ENCODE results near the gene ICAM4. TPM values are rescaled to one million over a fixed set of nuclear protein-coding genes. Genes with fewer than 3 reads are reported as not detected.

Gene ICAM4
- total and polyA plus RNA-seq, 2 of the 13 experiments (the other 11 are each of a cell fraction or from before 2014, with no cell fraction given) = 2.9 to 4.0 TPM

DNA sequence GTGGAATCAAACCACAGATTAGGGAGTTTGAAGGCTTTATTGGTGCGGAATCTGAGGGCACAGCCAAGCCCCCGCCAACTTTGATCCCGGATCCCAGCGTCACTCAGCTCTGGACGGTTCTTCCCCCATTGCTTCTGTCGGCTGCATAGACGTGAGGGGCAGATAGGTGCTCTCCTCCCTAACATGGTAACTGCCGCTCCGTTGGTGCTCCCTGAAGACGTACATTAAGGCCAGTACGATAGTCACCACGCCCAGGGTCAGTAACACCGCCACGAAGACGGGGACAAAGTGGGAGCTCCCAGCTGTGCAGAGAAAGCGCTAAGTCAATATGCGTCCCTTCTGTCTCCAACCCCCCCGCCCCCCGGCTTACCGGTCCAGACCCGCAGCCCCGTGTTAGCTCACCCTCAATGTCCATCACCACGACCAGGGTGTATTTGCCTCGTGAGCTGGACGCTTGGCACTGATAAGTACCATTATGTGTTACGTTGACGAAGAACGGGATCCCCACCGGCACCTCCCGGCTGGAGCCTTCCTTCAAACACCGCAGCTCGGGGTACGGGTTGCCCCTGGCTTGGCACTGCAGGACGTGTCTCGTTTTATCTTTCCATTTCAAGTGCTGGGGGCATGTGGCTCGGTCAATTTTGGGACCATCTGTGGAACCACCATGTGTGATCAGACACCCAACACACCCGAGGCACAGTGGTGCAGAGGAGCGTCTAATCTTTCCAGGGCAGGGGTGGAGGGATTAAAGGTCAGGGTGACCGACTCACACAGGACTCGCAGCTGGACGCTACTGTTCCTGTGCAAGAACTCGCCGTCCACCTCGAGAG is 47.2 kb downstream of the ICAM4 start (continued):
- TF ChIP-seq, protein P1, sequence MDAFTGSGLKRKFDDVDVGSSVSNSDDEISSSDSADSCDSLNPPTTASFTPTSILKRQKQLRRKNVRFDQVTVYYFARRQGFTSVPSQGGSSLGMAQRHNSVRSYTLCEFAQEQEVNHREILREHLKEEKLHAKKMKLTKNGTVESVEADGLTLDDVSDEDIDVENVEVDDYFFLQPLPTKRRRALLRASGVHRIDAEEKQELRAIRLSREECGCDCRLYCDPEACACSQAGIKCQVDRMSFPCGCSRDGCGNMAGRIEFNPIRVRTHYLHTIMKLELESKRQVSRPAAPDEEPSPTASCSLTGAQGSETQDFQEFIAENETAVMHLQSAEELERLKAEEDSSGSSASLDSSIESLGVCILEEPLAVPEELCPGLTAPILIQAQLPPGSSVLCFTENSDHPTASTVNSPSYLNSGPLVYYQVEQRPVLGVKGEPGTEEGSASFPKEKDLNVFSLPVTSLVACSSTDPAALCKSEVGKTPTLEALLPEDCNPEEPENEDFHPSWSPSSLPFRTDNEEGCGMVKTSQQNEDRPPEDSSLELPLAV (CRISPR knock-in tag; conservative IDR thresholded peaks at IDR 0.05; ENCODE audit: low read depth) = 0 out of 2 replicates have a peak, but pooled peaks have one; percentile 36
- TF ChIP-seq PPARG (CRISPR knock-in tag; conservative IDR thresholded peaks at IDR 0.05) = peak; percentile 68
- 0 out of 2 replicates have a peak, but pooled peaks have one; percentile 3 for TF ChIP-seq ZFP90 (CRISPR knock-in tag; IDR thresholded peaks at IDR 0.05; ENCODE audit: borderline replicate concordance)
- TF ChIP-seq ZNF296 (CRISPR knock-in tag; conservative IDR thresholded peaks at IDR 0.05) = no peak
- TF ChIP-seq TSC22D2 (CRISPR knock-in tag; IDR thresholded peaks at IDR 0.05; ENCODE audit: borderline replicate concordance) = no peak
- 0 out of 2 replicates have a peak, but pooled peaks have one; percentile 26 for TF ChIP-seq ZNF569 (CRISPR knock-in tag; IDR thresholded peaks at IDR 0.05; ENCODE audit: borderline replicate concordance)
- no peak; the same call in 1 of the 2 replicates for TF ChIP-seq ZSCAN31 (CRISPR knock-in tag; IDR thresholded peaks at IDR 0.05; ENCODE audit: low read depth)
- 0 out of 4 replicates have a peak, but pooled peaks of 1 of the 2 experiments have one; percentile 21 for TF ChIP-seq NR2F1 (CRISPR knock-in tag; IDR thresholded peaks at IDR 0.05)
- 0 out of 2 replicates have a peak, but pooled peaks have one; percentile 4 for TF ChIP-seq GTF2F1 (IDR thresholded peaks at IDR 0.05; ENCODE audit: low read length)
- TF ChIP-seq ZMAT3 (CRISPR knock-in tag; conservative IDR thresholded peaks at IDR 0.05) = 0 out of 2 replicates have a peak, but pooled peaks have one; percentile 10
- no peak for TF ChIP-seq FOSL1 (CRISPR knock-in tag; IDR thresholded peaks at IDR 0.05; ENCODE audit: borderline replicate concordance)
- no peak for TF ChIP-seq TEAD2 (CRISPR knock-in tag; IDR thresholded peaks at IDR 0.05)
- peak; percentile 19; the same call in 1 of the 2 replicates for TF ChIP-seq ZNF558 (CRISPR knock-in tag; IDR thresholded peaks at IDR 0.05; ENCODE audit: borderline replicate concordance)
- TF ChIP-seq RXRA (CRISPR knock-in tag; IDR thresholded peaks at IDR 0.05) = 0 out of 2 replicates have a peak, but pooled peaks have one; percentile 33
- no peak for TF ChIP-seq SOX5 (CRISPR knock-in tag; IDR thresholded peaks at IDR 0.05; ENCODE audit: borderline replicate concordance)
- TF ChIP-seq, protein P2, sequence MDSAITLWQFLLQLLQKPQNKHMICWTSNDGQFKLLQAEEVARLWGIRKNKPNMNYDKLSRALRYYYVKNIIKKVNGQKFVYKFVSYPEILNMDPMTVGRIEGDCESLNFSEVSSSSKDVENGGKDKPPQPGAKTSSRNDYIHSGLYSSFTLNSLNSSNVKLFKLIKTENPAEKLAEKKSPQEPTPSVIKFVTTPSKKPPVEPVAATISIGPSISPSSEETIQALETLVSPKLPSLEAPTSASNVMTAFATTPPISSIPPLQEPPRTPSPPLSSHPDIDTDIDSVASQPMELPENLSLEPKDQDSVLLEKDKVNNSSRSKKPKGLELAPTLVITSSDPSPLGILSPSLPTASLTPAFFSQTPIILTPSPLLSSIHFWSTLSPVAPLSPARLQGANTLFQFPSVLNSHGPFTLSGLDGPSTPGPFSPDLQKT (CRISPR knock-in tag; IDR thresholded peaks at IDR 0.05; ENCODE audit: borderline replicate concordance) = no peak
- TF ChIP-seq, protein P3, sequence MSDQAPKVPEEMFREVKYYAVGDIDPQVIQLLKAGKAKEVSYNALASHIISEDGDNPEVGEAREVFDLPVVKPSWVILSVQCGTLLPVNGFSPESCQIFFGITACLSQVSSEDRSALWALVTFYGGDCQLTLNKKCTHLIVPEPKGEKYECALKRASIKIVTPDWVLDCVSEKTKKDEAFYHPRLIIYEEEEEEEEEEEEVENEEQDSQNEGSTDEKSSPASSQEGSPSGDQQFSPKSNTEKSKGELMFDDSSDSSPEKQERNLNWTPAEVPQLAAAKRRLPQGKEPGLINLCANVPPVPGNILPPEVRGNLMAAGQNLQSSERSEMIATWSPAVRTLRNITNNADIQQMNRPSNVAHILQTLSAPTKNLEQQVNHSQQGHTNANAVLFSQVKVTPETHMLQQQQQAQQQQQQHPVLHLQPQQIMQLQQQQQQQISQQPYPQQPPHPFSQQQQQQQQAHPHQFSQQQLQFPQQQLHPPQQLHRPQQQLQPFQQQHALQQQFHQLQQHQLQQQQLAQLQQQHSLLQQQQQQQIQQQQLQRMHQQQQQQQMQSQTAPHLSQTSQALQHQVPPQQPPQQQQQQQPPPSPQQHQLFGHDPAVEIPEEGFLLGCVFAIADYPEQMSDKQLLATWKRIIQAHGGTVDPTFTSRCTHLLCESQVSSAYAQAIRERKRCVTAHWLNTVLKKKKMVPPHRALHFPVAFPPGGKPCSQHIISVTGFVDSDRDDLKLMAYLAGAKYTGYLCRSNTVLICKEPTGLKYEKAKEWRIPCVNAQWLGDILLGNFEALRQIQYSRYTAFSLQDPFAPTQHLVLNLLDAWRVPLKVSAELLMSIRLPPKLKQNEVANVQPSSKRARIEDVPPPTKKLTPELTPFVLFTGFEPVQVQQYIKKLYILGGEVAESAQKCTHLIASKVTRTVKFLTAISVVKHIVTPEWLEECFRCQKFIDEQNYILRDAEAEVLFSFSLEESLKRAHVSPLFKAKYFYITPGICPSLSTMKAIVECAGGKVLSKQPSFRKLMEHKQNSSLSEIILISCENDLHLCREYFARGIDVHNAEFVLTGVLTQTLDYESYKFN (CRISPR knock-in tag; conservative IDR thresholded peaks at IDR 0.05) = 0 out of 2 replicates have a peak, but pooled peaks have one; percentile 16
- no peak for TF ChIP-seq ZNF703 (CRISPR knock-in tag; IDR thresholded peaks at IDR 0.05; ENCODE audit: borderline replicate concordance)
- TF ChIP-seq, protein P4, sequence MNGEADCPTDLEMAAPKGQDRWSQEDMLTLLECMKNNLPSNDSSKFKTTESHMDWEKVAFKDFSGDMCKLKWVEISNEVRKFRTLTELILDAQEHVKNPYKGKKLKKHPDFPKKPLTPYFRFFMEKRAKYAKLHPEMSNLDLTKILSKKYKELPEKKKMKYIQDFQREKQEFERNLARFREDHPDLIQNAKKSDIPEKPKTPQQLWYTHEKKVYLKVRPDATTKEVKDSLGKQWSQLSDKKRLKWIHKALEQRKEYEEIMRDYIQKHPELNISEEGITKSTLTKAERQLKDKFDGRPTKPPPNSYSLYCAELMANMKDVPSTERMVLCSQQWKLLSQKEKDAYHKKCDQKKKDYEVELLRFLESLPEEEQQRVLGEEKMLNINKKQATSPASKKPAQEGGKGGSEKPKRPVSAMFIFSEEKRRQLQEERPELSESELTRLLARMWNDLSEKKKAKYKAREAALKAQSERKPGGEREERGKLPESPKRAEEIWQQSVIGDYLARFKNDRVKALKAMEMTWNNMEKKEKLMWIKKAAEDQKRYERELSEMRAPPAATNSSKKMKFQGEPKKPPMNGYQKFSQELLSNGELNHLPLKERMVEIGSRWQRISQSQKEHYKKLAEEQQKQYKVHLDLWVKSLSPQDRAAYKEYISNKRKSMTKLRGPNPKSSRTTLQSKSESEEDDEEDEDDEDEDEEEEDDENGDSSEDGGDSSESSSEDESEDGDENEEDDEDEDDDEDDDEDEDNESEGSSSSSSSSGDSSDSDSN (CRISPR knock-in tag; IDR thresholded peaks at IDR 0.05) = no peak; the same call in 1 of the 2 replicates
